ENCODE measurements around the gene ZC2HC1C.

The ZC2HC1C gene
- 0.18 to 2.1 (median 0.70) reads per million in 4 experiments for total RNA-seq

- peak; percentile 14 for DNase-seq
Observed at GRCh38 chr14:75069121-75069810, at the start of gene ZC2HC1C. ZC2HC1C (plus strand) TSS chr14:75069641; CDS start chr14:75070574, 933 bp downstream.

- no peak for DNase-seq
Observed at GRCh38 chr14:75022655-75023054, 46.8 kb upstream of the ZC2HC1C start.

- DNase-seq: no peak
Observed at GRCh38 chr14:75023108-75023507, 46.3 kb upstream of the ZC2HC1C start.

- DNase-seq: no peak
Observed at GRCh38 chr14:75025082-75025481, 44.4 kb upstream of the ZC2HC1C start.

GRCh38 chr14:75025876-75026275 is 43.6 kb upstream of the ZC2HC1C start:
- DNase-seq: no peak

GRCh38 chr14:75030147-75030546 is 39.3 kb upstream of the ZC2HC1C start:
- no peak for DNase-seq

- no peak for DNase-seq
Observed at GRCh38 chr14:75032939-75033338, 36.5 kb upstream of the ZC2HC1C start.

- no peak for DNase-seq
Observed at GRCh38 chr14:75040507-75040906, 28.9 kb upstream of the ZC2HC1C start.

- no peak for DNase-seq
Observed at GRCh38 chr14:75040959-75041358, 28.5 kb upstream of the ZC2HC1C start.

GRCh38 chr14:75041613-75042012 is 27.8 kb upstream of the ZC2HC1C start:
- no peak for DNase-seq

GRCh38 chr14:75042035-75042434 is 27.4 kb upstream of the ZC2HC1C start:
- no peak for DNase-seq

- no peak for DNase-seq
Observed at GRCh38 chr14:75044322-75044721, 25.1 kb upstream of the ZC2HC1C start.

- no peak for DNase-seq
Observed at GRCh38 chr14:75044752-75045151, 24.7 kb upstream of the ZC2HC1C start.

- no peak for DNase-seq
Observed at GRCh38 chr14:75046275-75046674, 23.2 kb upstream of the ZC2HC1C start.

- no peak for DNase-seq
Observed at GRCh38 chr14:75046899-75047298, 22.5 kb upstream of the ZC2HC1C start.

- DNase-seq: no peak
Observed at GRCh38 chr14:75047506-75047905, 21.9 kb upstream of the ZC2HC1C start.

GRCh38 chr14:75048101-75048500 is 21.3 kb upstream of the ZC2HC1C start:
- DNase-seq: no peak

GRCh38 chr14:75049136-75049535 is 20.3 kb upstream of the ZC2HC1C start:
- no peak for DNase-seq

- DNase-seq: no peak
Observed at GRCh38 chr14:75049731-75050201, 19.7 kb upstream of the ZC2HC1C start.

- peak; percentile 74 for DNase-seq
Observed at GRCh38 chr14:75050852-75051555, 18.4 kb upstream of the ZC2HC1C start, which contains the start of gene MLH3. MLH3 (minus strand) TSS chr14:75051467; CDS start chr14:75049655, 1,812 bp downstream.

GRCh38 chr14:75051556-75051899 is 17.9 kb upstream of the ZC2HC1C start:
- DNase-seq: no peak

- DNase-seq: no peak
Observed at GRCh38 chr14:75053396-75054291, 15.8 kb upstream of the ZC2HC1C start.

GRCh38 chr14:75054421-75054820 is 15.0 kb upstream of the ZC2HC1C start:
- no peak for DNase-seq

Data from effector CD8-positive, alpha-beta T cell (primary cell).